Stimulated activated CD8-positive, alpha-beta memory T cell treated with anti-CD3 and anti-CD28 coated beads, Interleukin-7, amount 100 ng/mL, for 4 hours (primary cell): ENCODE measurements around the gene CFAP74.

Experiments
- DNase-seq, 2 donors: peaks; one replicate each; pipeline ENCODE4 v3.0.0-alpha.2; 2020; ENCODE audit warnings: low read depth in 2 of 2

CFAP74 gene

GRCh38 chr1:2018217-2019171 is 14.9 kb upstream of the CFAP74 start:
- DNase-seq, result no peak

GRCh38 chr1:2016123-2016522 is 12.5 kb upstream of the CFAP74 start:
- DNase-seq, result no peak

- no peak for DNase-seq
These were observed 11.5 kb upstream of the CFAP74 start for GRCh38 chr1:2014741-2015735.

GRCh38 chr1:2014181-2014580 is 10.6 kb upstream of the CFAP74 start:
- no peak for DNase-seq

GRCh38 chr1:2009101-2010053 is 5.8 kb upstream of the CFAP74 start:
- DNase-seq, result no peak

GRCh38 chr1:2004856-2005255 is 1.3 kb upstream of the CFAP74 start:
- DNase-seq, result no peak

GRCh38 chr1:2001773-2002411 is 1.7 kb downstream of the CFAP74 start:
- no peak for DNase-seq

- no peak for DNase-seq
These were observed 2.7 kb downstream of the CFAP74 start for GRCh38 chr1:2000850-2001249.

GRCh38 chr1:2000432-2000831 is 3.2 kb downstream of the CFAP74 start:
- no peak for DNase-seq

- no peak for DNase-seq
These were observed 6.0 kb downstream of the CFAP74 start for GRCh38 chr1:1997576-1997975.

- no peak for DNase-seq
These were observed 7.4 kb downstream of the CFAP74 start for GRCh38 chr1:1996207-1996651.

GRCh38 chr1:1994536-1994935 is 9.1 kb downstream of the CFAP74 start:
- DNase-seq, result no peak

- DNase-seq, result no peak
These were observed 13.4 kb downstream of the CFAP74 start for GRCh38 chr1:1990222-1990621.

GRCh38 chr1:1989789-1990188 is 13.8 kb downstream of the CFAP74 start:
- DNase-seq, result no peak

GRCh38 chr1:1989102-1989542 is 14.5 kb downstream of the CFAP74 start:
- no peak for DNase-seq

- DNase-seq, result no peak
These were observed 15.3 kb downstream of the CFAP74 start for GRCh38 chr1:1988061-1988945.

- DNase-seq, result no peak
These were observed 16.5 kb downstream of the CFAP74 start for GRCh38 chr1:1987142-1987510.

GRCh38 chr1:1986451-1987141 is 17.0 kb downstream of the CFAP74 start:
- DNase-seq, result no peak
